KMS-11 (cell line): ENCODE measurements around the gene CCRL2.

Experiments
- H2AFZ ChIP-seq: fragments of 200-600 bp; sonication (generic); 2 replicates; pipeline ENCODE4 v1.6.1; 2016; ENCODE audit warnings: antibody characterized with exemption, mixed run types, low read depth
- H3K27ac ChIP-seq: fragments of 200-600 bp; sonication (generic); 2 replicates; pipeline ENCODE4 v1.6.1; 2016; ENCODE audit warnings: mild to moderate bottlenecking, mixed run types
- H3K27me3 ChIP-seq: fragments of 200-600 bp; sonication (generic); 2 replicates; pipeline ENCODE4 v1.6.1; 2017; ENCODE audit warnings: mild to moderate bottlenecking, low read depth, mixed run types, moderate library complexity; ENCODE audit not compliant: insufficient read depth
- H3K36me3 ChIP-seq: fragments of 200-600 bp; sonication (generic); 2 replicates; pipeline ENCODE4 v1.6.1; 2017; ENCODE audit warnings: mild to moderate bottlenecking, mixed run types; ENCODE audit not compliant: insufficient read depth
- H3K4me1 ChIP-seq: fragments of 200-600 bp; sonication (generic); 2 replicates; pipeline ENCODE4 v1.6.1; 2016; ENCODE audit warnings: mild to moderate bottlenecking, low read depth, mixed run types; ENCODE audit not compliant: poor library complexity, severe bottlenecking
- H3K4me2 ChIP-seq: fragments of 200-600 bp; sonication (generic); 2 replicates; pipeline ENCODE4 v1.7.0; 2016; ENCODE audit warnings: mild to moderate bottlenecking, mixed run types
- H3K4me3 ChIP-seq: fragments of 200-600 bp; sonication (generic); IDR thresholded peaks from 2 replicates; pipeline ENCODE4 v1.6.1; 2017; ENCODE audit warnings: low read depth, low read length, mixed read lengths; ENCODE audit not compliant: insufficient read depth
- H3K79me2 ChIP-seq: fragments of 200-600 bp; sonication (generic); 2 replicates; pipeline ENCODE4 v1.6.1; 2016; ENCODE audit warnings: low read depth, mixed run types; ENCODE audit not compliant: insufficient read depth
- H3K9ac ChIP-seq: fragments of 200-600 bp; sonication (generic); 2 replicates; pipeline ENCODE4 v1.6.1; 2016; ENCODE audit warnings: mild to moderate bottlenecking, mixed run types
- H4K20me1 ChIP-seq: fragments of 200-600 bp; sonication (generic); 2 replicates; pipeline ENCODE4 v1.6.1; 2016; ENCODE audit warnings: mild to moderate bottlenecking, mixed run types; ENCODE audit not compliant: insufficient read depth
- TF ChIP-seq, protein P1 (sequence below): fragments of 200-600 bp; sonication (generic); conservative IDR thresholded peaks from 2 replicates; pipeline ENCODE4 v1.6.1; 2017; ENCODE audit warnings: low read depth, mild to moderate bottlenecking, antibody characterized with exemption, low read length, moderate library complexity, mixed read lengths

Gene CCRL2

GRCh38 chr3:46453526-46454208, 46.6 kb downstream of the CCRL2 start:
- no peaks in the 10 kb centered on the region for H3K36me3 ChIP-seq
- no peak overlapping the region for H3K9ac ChIP-seq
- no peaks in the 10 kb centered on the region for H3K79me2 ChIP-seq
- TF ChIP-seq, protein P1, sequence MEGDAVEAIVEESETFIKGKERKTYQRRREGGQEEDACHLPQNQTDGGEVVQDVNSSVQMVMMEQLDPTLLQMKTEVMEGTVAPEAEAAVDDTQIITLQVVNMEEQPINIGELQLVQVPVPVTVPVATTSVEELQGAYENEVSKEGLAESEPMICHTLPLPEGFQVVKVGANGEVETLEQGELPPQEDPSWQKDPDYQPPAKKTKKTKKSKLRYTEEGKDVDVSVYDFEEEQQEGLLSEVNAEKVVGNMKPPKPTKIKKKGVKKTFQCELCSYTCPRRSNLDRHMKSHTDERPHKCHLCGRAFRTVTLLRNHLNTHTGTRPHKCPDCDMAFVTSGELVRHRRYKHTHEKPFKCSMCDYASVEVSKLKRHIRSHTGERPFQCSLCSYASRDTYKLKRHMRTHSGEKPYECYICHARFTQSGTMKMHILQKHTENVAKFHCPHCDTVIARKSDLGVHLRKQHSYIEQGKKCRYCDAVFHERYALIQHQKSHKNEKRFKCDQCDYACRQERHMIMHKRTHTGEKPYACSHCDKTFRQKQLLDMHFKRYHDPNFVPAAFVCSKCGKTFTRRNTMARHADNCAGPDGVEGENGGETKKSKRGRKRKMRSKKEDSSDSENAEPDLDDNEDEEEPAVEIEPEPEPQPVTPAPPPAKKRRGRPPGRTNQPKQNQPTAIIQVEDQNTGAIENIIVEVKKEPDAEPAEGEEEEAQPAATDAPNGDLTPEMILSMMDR, result no peak
- H3K27me3 ChIP-seq, result no peaks in the 10 kb centered on the region
- no peak overlapping the region for H3K27ac ChIP-seq
- no peak overlapping the region for H2AFZ ChIP-seq
- no peaks in the 10 kb centered on the region for H4K20me1 ChIP-seq
- no peak overlapping the region for H3K4me3 ChIP-seq
- no peak overlapping the region for H3K4me2 ChIP-seq
- no peaks in the 10 kb centered on the region for H3K4me1 ChIP-seq

DNA sequence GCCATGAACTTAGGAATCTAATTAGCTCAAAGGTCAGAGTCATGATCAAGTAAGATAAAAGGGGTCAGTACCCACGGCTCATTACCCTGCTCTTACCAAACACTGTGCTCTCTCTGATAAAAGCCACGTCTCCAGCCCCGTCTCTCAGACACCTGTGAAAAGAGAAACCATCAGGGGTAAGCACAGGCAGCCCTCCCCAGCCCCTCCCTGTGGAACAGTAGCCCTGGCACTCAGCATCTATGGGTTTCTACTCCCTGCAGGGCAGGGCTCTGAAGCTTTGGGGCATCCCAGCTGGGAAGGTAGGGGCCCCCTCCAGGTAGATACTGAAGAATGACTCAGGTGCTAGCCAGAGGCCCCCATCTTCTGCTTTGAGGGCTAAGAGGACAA, 47.1 kb downstream of the CCRL2 start:
- no peak overlapping the region for H2AFZ ChIP-seq
- no peak overlapping the region for H3K4me2 ChIP-seq
- no peaks in the 10 kb centered on the region for H3K27me3 ChIP-seq
- H3K27ac ChIP-seq, result no peak overlapping the region
- no peak overlapping the region for H3K9ac ChIP-seq
- no peak overlapping the region for H3K4me3 ChIP-seq
- H3K36me3 ChIP-seq, result no peaks in the 10 kb centered on the region
- H3K4me1 ChIP-seq, result no peaks in the 10 kb centered on the region
- H3K79me2 ChIP-seq, result no peaks in the 10 kb centered on the region
- TF ChIP-seq, protein P1, result no peak
- no peaks in the 10 kb centered on the region for H4K20me1 ChIP-seq

DNA sequence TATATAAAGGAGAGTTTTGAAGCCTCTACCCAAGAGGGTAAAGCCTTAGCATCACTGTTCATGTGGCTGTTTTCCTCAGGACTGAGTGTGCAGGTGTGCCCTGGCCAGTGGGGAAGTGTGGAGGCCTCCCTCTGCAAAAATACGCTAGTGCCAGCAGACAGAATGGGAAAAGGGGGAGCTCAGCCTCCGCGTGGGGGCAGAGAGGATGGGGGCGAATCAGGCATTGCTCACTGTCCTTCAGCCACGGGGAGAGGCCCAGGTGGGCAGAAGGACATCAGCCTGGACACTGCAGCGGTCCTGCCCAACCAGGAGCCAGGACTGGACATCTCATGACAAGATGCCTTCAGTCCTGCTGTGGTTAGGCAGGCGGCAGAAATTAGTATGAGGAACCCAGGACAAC, 47.5 kb downstream of the CCRL2 start:
- Histone ChIP-seq H3K36me3 (no peaks in the 10 kb centered on the region), H3K27ac (no peak overlapping the region), H3K79me2 (no peaks in the 10 kb centered on the region), H3K4me2 (no peak overlapping the region), H3K4me3 (no peak overlapping the region), H4K20me1 (no peaks in the 10 kb centered on the region), H2AFZ (no peak overlapping the region), H3K9ac (no peak overlapping the region), H3K27me3 (no peaks in the 10 kb centered on the region), H3K4me1 (no peaks in the 10 kb centered on the region)
- TF ChIP-seq, protein P1, result no peak

- no peak overlapping the region for H3K4me3 ChIP-seq
Measured at GRCh38 chr3:46455231-46456115, 48.4 kb downstream of the CCRL2 start.

More at GRCh38 chr3:46455231-46456115, 48.4 kb downstream of the CCRL2 start:
- no peak overlapping the region for H3K27ac ChIP-seq
- H2AFZ ChIP-seq, result no peak overlapping the region
- TF ChIP-seq, protein P1, result no peak
- no peak overlapping the region for H3K9ac ChIP-seq
- H3K36me3 ChIP-seq, result no peaks in the 10 kb centered on the region
- H3K4me1 ChIP-seq, result no peaks in the 10 kb centered on the region
- H3K79me2 ChIP-seq, result no peaks in the 10 kb centered on the region
- no peaks in the 10 kb centered on the region for H4K20me1 ChIP-seq
- no peaks in the 10 kb centered on the region for H3K27me3 ChIP-seq
- no peak overlapping the region for H3K4me2 ChIP-seq
